ENCODE measurements around the gene AP1S1.
"Not testable (repeated sequence)": the region's sequence is repeated elsewhere in the genome, so short reads cannot be mapped to it uniquely, and the experiment has no call there.

AP1S1 gene

DNA sequence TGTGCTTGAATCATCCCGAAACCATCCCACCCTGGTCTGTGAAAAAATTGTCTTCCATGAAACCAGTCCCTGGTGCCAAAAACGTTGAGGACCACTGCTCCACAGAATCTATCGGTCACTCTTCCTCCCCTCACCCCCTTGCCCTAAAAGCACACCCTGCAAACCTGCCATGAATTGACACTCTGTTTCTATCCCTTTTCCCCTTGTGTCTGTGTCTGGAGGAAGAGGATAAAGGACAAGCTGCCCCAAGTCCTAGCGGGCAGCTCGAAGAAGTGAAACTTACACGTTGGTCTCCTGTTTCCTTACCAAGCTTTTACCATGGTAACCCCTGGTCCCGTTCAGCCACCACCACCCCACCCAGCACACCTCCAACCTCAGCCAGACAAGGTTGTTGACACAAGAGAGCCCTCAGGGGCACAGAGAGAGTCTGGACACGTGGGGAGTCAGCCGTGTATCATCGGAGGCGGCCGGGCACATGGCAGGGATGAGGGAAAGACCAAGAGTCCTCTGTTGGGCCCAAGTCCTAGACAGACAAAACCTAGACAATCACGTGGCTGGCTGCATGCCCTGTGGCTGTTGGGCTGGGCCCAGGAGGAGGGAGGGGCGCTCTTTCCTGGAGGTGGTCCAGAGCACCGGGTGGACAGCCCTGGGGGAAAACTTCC, 28.2 kb upstream of the AP1S1 start:
- DNase-seq: no peak

DNA sequence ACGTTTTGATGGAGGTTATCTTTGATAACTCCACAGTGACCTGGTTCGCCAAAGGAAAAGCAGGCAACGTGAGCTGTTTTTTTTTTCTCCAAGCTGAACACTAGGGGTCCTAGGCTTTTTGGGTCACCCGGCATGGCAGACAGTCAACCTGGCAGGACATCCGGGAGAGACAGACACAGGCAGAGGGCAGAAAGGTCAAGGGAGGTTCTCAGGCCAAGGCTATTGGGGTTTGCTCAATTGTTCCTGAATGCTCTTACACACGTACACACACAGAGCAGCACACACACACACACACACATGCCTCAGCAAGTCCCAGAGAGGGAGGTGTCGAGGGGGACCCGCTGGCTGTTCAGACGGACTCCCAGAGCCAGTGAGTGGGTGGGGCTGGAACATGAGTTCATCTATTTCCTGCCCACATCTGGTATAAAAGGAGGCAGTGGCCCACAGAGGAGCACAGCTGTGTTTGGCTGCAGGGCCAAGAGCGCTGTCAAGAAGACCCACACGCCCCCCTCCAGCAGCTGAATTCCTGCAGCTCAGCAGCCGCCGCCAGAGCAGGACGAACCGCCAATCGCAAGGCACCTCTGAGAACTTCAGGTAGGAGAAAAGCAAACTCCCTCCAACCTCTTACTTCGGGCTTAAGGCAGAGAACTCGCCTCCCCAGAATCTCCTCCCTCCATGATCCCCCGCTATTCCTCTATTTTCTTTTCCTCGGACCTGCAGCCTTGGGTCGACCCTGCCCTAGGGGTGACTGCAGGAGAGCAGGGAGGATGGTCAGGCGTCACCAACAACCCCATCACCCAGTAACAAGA, 27.4 kb upstream of the AP1S1 start, which contains the start of gene SERPINE1:
SERPINE1 (plus strand) TSS at position 454 of the 809 bp plus-strand sequence. CDS start 1,290 bp downstream, outside the sequence.
- peak; percentile 24 for DNase-seq

DNA sequence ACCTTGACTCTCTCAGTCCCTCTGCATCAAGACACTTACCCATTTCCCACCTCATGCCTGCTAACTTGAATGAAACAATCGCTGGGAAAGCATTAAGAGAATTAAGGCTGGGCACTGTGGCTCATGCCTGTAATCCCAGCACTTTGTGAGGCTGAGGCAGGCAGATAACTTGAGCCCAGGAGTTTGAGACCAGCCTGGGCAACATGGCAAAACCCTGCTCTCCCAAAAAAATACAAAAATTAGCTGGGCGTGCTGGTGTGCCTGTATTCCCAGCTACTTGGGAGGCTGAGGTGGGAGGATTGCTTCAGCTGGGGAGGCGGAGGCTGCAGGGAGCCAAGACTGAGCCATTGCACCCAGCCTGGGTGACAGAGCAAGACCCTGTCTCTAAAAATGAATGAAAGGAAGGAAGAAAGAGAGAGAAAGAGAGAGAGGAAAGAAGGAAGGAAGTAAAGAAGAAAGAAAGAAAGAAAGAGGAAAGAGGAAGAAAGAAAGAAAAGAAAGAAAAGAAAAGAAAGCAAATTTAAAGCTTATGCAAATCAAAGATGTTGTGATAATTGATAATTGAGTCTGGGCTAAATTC, 26.7 kb upstream of the AP1S1 start:
- DNase-seq: no peak

DNA sequence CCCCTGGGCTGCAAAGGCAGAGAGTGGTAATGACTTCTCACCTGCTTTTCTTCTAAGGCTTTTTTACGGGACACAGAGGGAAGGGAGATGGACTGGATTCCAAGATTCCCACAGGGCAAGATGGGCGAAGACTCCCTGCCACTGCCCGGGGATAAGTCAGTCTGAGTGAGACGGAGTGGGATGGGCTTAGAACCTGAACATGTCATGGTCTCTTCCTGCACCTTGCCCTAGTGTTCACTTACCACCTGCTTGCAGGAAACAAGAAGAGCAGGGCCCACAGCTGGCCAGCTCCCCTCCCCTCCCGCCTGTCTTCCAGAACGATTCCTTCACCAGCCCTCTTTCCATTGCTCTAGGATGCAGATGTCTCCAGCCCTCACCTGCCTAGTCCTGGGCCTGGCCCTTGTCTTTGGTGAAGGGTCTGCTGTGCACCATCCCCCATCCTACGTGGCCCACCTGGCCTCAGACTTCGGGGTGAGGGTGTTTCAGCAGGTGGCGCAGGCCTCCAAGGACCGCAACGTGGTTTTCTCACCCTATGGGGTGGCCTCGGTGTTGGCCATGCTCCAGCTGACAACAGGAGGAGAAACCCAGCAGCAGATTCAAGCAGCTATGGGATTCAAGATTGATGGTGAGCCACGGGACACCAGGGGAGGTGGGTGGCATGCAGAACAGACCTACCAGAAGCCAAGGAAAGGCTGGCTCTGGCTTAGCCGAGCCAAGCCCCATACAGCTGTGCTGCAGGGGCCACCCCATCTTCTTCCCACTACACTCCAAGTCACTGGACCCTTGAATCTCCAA, 26.0 kb upstream of the AP1S1 start:
- DNase-seq: no peak

DNA sequence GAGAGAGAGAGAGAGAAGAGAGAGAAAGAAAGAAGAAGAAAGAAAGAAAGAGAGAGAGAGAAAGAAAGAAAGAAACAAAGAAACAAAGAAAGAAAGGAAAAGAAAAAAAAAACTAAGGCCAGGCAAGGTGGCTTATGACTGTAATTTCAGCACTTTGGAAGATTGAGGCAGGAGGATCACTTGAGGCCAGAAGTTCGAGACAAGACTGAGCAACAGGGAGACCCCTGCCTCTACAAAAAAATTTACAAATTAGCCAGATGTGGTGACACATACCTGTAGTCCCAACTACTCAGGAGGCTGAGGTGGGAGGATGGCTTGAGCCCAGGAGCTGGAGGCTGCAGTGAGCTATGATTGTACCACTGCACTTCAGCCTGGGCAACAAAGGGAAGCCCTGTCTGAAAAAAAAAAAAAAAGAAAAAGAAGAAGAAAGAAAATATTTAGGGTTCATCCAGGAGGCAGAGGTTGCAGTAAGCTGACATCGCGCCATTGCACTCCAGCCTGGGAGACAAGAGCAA, 24.6 kb upstream of the AP1S1 start:
- no peak for DNase-seq

DNA sequence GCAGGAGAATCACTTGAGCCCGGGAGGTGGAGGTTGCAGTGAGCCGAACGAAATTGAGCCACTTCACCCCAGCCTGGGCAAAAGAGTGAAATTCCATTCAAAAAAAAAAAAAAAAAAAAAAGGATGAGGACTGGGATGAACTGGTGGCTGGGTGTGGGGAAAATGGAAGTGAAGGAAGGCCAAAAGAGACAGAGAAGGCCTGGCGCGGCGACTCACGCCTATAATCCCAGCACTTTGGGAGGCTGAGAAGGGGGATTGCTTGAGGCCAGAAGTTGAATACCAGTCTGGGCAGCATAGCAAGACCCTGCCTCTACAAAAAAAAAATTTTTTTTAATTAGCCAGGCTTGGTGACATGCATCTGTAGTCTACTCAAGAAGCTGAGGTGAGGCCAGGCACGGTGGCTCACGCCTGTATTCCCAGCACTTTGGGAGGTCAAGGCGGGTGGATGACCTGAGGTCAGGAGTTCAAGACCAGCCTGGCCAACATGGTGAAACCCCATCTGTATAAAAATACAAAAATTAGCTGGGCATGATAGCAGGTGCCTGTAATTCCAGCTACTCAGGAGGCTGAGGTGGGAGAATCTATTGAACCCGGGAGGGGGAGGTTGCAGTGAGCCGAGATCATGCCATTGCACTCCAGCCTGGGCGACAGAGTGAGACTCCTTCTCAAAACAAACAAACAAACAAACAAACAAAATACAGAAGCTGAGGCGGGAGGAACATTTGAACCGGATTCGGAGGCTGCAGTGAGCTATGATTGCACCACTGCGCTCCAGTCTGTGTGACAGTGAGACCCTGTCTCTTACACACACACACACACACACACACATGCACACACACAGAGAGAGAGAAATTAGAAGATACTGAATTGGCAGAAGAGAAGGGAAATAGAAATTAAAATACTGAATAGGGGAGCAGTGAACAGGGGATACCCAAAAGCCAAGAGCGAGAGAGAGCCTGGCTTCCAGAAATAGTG, 21.4 kb upstream of the AP1S1 start:
- DNase-seq: not testable (repeated sequence)

DNA sequence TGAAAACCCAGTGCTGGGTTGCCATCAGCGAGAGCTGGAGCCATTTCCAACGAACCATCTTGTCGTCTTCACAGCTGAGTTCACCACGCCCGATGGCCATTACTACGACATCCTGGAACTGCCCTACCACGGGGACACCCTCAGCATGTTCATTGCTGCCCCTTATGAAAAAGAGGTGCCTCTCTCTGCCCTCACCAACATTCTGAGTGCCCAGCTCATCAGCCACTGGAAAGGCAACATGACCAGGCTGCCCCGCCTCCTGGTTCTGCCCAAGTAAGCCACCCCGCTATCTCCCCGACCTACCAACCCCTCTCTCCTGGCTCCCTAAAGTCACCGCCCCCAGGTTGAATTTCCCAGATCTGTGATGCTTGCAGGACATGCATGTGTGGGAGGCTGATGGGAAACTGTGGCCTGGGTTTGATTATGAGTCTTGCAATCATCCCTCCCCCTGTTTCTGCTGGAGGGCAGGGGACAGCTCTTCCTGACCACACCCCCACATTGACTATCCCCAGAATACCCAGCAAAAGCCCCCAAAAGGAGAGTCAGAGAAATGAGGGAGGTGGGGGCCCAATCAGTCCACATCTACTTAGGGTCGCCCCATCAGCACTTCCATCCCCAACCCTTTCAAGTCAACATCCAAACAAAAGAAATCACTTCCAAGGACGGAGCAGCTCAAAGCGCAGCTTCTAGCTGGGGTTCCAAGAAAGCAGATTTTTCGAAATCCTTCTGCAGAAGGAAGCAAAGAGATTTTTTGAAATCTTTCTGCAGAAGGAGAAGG, 20.5 kb upstream of the AP1S1 start:
- DNase-seq: no peak

DNA sequence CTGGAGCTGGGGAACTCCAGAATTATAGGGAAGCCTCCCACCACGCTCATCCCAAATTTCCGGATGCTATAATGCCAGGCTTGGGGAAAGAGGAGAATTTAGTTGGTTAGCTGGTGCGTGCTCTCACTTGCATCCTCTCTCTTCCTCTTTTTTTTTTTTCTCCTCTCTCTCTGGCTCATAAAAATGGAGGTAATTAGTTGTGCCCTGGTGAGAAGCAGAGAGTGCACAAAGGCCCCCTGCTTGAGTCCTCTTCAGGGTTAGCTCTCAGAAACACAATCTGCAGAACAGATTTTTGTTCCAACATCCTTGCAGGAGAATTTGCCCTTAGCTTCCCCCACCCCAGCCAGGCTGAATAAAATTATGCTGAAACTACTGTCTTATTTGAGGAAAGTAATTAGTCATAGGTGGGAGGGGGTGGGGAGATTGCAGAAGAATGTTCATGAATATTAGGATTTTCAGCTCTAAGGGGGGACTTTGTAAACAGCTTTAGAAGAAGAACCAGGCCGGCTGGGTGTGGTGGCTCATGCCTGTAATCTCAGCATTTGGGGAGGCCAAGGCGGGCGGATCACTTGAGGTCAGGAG, 19.8 kb upstream of the AP1S1 start:
- no peak for DNase-seq

DNA sequence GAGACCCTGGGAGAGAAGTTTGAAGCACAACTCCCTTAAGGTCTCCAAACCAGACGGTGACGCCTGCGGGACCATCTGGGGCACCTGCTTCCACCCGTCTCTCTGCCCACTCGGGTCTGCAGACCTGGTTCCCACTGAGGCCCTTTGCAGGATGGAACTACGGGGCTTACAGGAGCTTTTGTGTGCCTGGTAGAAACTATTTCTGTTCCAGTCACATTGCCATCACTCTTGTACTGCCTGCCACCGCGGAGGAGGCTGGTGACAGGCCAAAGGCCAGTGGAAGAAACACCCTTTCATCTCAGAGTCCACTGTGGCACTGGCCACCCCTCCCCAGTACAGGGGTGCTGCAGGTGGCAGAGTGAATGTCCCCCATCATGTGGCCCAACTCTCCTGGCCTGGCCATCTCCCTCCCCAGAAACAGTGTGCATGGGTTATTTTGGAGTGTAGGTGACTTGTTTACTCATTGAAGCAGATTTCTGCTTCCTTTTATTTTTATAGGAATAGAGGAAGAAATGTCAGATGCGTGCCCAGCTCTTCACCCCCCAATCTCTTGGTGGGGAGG, 16.5 kb upstream of the AP1S1 start:
- no peak for DNase-seq

DNA sequence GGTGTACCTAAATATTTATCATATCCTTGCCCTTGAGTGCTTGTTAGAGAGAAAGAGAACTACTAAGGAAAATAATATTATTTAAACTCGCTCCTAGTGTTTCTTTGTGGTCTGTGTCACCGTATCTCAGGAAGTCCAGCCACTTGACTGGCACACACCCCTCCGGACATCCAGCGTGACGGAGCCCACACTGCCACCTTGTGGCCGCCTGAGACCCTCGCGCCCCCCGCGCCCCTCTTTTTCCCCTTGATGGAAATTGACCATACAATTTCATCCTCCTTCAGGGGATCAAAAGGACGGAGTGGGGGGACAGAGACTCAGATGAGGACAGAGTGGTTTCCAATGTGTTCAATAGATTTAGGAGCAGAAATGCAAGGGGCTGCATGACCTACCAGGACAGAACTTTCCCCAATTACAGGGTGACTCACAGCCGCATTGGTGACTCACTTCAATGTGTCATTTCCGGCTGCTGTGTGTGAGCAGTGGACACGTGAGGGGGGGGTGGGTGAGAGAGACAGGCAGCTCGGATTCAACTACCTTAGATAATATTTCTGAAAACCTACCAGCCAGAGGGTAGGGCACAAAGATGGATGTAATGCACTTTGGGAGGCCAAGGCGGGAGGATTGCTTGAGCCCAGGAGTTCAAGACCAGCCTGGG, 15.9 kb upstream of the AP1S1 start:
- peak; percentile 81 to 85 for DNase-seq

DNA sequence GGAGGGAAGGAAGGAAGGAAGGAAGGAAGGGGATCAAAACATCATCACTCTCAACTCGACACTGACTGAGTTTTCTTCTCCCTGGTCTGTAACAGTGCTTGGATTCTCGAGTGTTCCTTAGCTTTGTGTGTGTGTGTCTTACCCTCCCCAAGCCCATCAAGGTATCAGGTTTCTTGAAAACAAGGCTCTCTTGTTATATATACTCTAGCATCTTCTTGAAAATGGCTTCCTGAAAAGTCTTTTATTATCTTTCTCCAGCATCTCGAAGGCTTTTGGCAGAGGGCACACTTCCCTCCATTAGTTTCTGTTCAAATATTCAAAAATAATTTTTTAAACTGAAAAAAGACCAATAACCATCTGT, 14.0 kb upstream of the AP1S1 start:
- no peak for DNase-seq

DNA sequence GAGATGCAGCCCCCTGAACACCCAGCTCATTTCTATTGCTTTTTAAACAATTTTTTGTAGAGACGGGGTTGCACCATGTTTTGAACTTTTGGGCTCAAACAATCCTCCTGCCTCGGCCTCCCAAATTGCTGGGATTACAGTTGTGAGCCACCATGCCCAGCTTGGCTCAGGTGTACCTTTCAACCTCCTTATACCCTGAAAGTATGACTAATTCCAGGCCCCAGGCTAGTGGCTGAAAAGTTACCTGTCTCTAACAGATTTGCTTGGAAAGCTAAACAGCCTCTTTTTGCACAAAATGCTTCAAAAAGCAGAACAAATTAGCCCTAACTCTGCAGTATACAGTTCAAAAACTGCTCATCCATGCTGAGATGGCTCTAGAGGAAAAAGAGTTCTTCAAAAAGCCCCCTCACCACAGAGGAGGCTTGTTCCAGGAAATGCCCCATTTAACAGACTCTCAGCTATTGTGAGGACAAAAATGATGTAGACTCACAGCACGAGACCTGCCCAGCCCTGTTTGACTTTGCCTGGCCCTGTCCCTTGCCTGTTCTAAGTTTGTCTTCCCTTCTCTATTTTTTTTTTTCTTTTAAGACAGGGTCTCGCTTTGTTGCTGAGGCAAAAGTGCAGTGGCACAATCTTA, 13.4 kb upstream of the AP1S1 start:
- DNase-seq: no peak

DNA sequence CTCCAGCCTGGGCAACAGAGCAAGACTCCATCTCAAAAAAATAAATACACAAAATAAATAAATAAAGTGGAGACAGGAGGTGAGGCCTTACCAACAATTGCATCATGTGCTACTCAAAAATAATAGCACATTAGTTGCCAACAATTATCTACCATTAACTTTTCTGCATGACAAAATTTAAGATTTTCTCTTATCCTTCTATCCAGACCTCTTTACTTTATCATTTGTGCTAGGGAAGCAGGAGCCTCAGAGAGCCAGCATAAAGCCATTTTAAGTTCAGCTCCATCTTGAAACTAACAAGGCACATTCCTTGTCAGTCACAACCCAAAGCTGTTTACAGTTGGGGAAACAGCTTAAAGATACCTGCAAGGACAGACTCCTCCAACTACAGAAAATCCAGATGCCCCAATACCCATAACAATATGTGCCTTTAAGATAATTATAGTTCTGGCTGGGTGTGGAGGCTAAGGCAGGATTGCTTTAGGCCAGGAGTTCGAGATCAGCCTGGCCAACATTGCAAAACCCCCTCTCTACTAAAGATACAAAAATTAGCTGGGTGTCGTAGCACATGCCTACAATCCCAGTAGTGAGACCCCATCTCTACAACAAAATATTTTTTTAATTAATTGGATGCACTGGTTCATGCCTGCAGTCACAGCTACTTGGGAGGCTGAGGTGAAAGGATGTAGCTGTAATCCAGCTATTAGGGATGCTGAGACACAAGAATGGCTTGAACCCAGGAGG, 2.2 kb upstream of the AP1S1 start:
- DNase-seq: no peak

DNA sequence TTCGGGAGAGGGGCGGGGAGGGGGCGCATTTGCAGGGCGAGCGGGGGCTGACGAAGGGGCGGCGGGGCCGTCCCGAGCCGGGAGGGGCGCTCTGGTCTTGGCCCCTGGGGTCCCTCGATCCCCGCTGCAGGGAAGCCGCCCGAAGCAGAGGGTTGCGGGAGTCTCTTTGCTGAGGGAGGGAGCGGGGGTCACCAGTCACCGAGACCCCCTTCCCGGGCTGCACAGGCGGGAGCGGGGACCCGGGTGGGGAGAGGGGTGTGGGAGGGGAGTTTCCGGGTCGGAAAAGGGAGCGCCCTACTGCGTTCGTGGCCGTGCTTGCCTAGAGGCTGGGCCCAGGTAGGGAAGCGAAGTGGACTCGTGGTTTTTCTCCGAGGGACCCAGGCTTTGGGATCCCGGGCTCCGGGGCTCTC, 422 bp downstream of the AP1S1 start:
- no peak for DNase-seq

DNA sequence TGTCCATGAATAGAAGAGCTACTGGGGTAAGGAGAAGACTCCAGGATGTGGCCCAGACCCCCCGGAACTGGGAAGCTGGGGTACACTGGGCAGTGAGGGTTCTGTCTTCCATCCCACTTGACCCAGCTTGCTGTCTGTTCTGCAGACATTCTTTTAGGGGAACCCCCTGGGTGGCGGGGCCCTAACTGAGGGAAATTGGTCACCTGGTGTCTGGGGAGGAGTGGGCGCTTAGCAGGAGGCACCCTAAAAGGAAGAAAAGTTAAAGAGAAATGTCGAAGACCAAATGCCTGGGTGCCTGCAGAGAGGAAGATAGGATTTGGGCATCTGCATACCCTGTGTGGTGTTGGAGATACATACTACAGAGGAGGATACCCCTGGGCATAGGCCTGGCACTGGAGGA, 1.0 kb downstream of the AP1S1 start:
- no peak for DNase-seq

DNA sequence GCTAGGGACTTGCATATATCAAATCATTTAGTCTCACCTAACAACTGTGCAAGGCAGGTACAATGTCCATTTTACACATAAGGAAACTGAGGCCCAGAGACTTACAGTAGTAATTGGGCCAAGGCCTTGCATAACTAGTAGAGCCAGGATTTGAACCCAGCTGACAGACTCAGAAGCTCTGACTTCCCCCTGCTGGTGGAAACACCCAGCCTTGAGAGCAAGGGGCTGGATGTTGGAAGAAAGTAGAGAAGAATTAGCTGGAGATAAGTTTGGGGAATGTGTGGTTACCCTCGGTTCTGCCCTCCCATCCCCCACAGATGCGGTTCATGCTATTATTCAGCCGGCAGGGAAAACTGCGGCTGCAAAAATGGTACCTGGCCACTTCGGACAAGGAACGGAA, 2.0 kb downstream of the AP1S1 start:
- no peak for DNase-seq

DNA sequence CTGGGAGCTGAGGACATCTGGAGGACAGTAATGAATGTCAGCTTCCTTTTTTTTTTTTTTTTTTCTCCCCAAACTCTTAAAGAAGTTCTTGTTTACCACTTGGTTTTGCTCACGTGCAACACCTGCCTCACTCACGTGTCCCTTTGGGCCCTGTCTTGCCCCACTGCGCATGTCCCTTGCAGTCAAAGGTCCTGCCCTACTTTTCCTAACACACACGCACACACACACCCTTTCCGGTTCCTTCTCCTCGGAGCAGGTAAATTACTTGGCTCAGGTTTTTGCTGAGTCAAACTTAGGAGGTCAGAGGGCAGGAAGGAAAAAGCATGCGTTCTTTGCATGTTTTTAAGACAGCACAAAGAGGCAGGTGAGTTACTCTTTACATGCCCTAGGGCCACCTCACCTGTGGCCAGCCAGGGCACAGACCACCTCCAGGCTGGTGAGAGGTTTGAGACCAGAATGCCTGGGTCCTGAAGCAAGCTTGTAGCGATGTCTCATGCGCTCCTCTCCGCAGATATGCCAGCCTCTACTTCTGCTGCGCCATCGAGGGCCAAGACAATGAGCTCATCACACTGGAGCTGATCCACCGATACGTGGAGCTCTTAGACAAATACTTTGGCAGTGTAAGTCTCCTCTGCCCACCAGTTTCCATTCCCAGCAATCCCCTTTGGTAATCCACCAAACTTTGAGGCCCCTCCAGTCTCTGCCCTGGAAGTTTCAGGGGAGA, 2.8 kb downstream of the AP1S1 start:
- no peak for DNase-seq

Measured in activated CD4-positive, alpha-beta T cell treated with anti-CD3 and anti-CD28 coated beads, Interleukin-2, amount 50 U/mL, for 4 hours (primary cell).